HEK293 (cell line): Measurements from ENCODE around the gene TSTD1.

ENCODE experiments used
- CTCF ChIA-PET: fragments of 350-600 bp; formaldehyde crosslinking; extraction: SDS; loops from one replicate; lab custom pipeline; 2021; ENCODE audit warnings: antibody characterized with exemption; lab: Yijun Ruan, JAX
- POLR2A ChIA-PET: fragments of 300-600 bp; formaldehyde crosslinking; extraction: SDS; loops from one replicate; lab custom pipeline; 2020; ENCODE audit warnings: antibody characterized with exemption, inconsistent platforms; lab: Yijun Ruan, JAX
- H3K27ac ChIP-seq: fragments of 200-500 bp; sonication (Bioruptor generic); 2 replicates; pipeline ENCODE4 v1.5.1; 2014; ENCODE audit warnings: low read depth, low read length, control low read depth, inconsistent platforms; ENCODE audit errors: extremely low read depth
- H3K36me3 ChIP-seq, 2 experiments: fragments of 200-500 bp in 1 of 2; sonication (Bioruptor generic) in 1 of 2; 1 replicate in 1 of 2; 2 replicates in 1 of 2; pipeline ENCODE4 v1.5.1; 2014 to 2017; ENCODE audit warnings: inconsistent platforms in 2 of 2, low read length in 2 of 2; ENCODE audit not compliant: control insufficient read depth in 2 of 2, insufficient read depth in 1 of 2
- H3K4me1 ChIP-seq: fragments of 200-500 bp; sonication (Bioruptor generic); 2 replicates; pipeline ENCODE4 v1.5.1; 2014; ENCODE audit warnings: mild to moderate bottlenecking, low read length, inconsistent platforms; ENCODE audit not compliant: control insufficient read depth, insufficient read depth
- H3K4me3 ChIP-seq: 2 replicates; pipeline ENCODE4 v1.5.1; 2011; ENCODE audit warnings: low read depth, mild to moderate bottlenecking, control low read depth, low read length, moderate library complexity
- H3K9me3 ChIP-seq: fragments of 200-500 bp; sonication (Bioruptor generic); 2 replicates; pipeline ENCODE4 v1.5.1; 2014; ENCODE audit warnings: low read depth, low read length, inconsistent platforms; ENCODE audit not compliant: control insufficient read depth, insufficient read depth
- BCL6B ChIP-seq: fragments of 450-650 bp; formaldehyde crosslinking; IDR thresholded peaks from 2 replicates; pipeline ENCODE4 v1.5.1; 2017; ENCODE audit warnings: missing biosample characterization, missing genetic modification characterization
- CTCF ChIP-seq: fragments of 450-650 bp; formaldehyde crosslinking; IDR thresholded peaks from 2 replicates; pipeline ENCODE4 v1.5.1; 2016; ENCODE audit warnings: missing biosample characterization, missing genetic modification characterization
- HOXC10 ChIP-seq: sonication (generic); formaldehyde crosslinking; IDR thresholded peaks from 2 replicates; pipeline ENCODE4 v1.8.1; 2023; ENCODE audit warnings: mild to moderate bottlenecking, missing genetic modification reagents
- OSR2 ChIP-seq: fragments of 450-650 bp; formaldehyde crosslinking; IDR thresholded peaks from 2 replicates; pipeline ENCODE4 v1.5.1; 2016; ENCODE audit warnings: missing biosample characterization, missing genetic modification characterization
- SP2 ChIP-seq: fragments of 450-650 bp; formaldehyde crosslinking; IDR thresholded peaks from 2 replicates; pipeline ENCODE4 v1.5.1; 2016; ENCODE audit warnings: missing biosample characterization, missing genetic modification characterization
- ZFP41 ChIP-seq: fragments of 450-650 bp; formaldehyde crosslinking; IDR thresholded peaks from 2 replicates; pipeline ENCODE4 v1.5.1; 2016; ENCODE audit warnings: missing biosample characterization, missing genetic modification characterization, borderline replicate concordance
- ZNF138 ChIP-seq: fragments of 450-650 bp; formaldehyde crosslinking; IDR thresholded peaks from 2 replicates; pipeline ENCODE4 v1.5.1; 2016; ENCODE audit warnings: missing biosample characterization, missing genetic modification characterization, borderline replicate concordance
- ZNF18 ChIP-seq: fragments of 450-650 bp; formaldehyde crosslinking; IDR thresholded peaks from 2 replicates; pipeline ENCODE4 v1.5.1; 2016; ENCODE audit warnings: missing biosample characterization, missing genetic modification characterization
- ZNF266 ChIP-seq: fragments of 450-650 bp; formaldehyde crosslinking; IDR thresholded peaks from 2 replicates; pipeline ENCODE4 v1.5.1; 2016; ENCODE audit warnings: missing biosample characterization, missing genetic modification characterization, low read depth
- ZNF274 ChIP-seq, 2 experiments: fragments of 200-500 bp in 1 of 2; fragments of 450-650 bp in 1 of 2; sonication (Bioruptor generic) in 1 of 2; formaldehyde crosslinking in 1 of 2; IDR thresholded peaks; 2 replicates each; pipeline versions ENCODE4 v1.5.1 to v1.6.1; 2014 to 2016; ENCODE audit warnings: borderline replicate concordance in 1 of 2, inconsistent platforms in 1 of 2, low read length in 1 of 2, missing biosample characterization in 1 of 2, missing genetic modification characterization in 1 of 2
- ZNF324 ChIP-seq: fragments of 450-650 bp; formaldehyde crosslinking; IDR thresholded peaks from 2 replicates; pipeline ENCODE4 v1.5.1; 2016; ENCODE audit warnings: missing biosample characterization, missing genetic modification characterization
- ZNF362 ChIP-seq: fragments of 450-650 bp; formaldehyde crosslinking; IDR thresholded peaks from 2 replicates; pipeline ENCODE4 v1.5.1; 2016; ENCODE audit warnings: missing biosample characterization, missing genetic modification characterization
- ZNF449 ChIP-seq: fragments of 450-650 bp; formaldehyde crosslinking; IDR thresholded peaks from 2 replicates; pipeline ENCODE4 v1.5.1; 2017; ENCODE audit warnings: missing biosample characterization, mild to moderate bottlenecking, missing genetic modification characterization, moderate library complexity
- ZNF473 ChIP-seq: fragments of 450-650 bp; formaldehyde crosslinking; IDR thresholded peaks from 2 replicates; pipeline ENCODE4 v1.5.1; 2017; ENCODE audit warnings: missing biosample characterization, missing genetic modification characterization
- ZNF555 ChIP-seq: fragments of 450-650 bp; formaldehyde crosslinking; conservative IDR thresholded peaks from 2 replicates; pipeline ENCODE4 v1.5.1; 2017; ENCODE audit warnings: missing biosample characterization, mild to moderate bottlenecking, missing genetic modification characterization, inconsistent platforms
- ZNF580 ChIP-seq: fragments of 450-650 bp; formaldehyde crosslinking; IDR thresholded peaks from 2 replicates; pipeline ENCODE4 v1.5.1; 2016; ENCODE audit warnings: missing biosample characterization, missing genetic modification characterization
- ZNF670 ChIP-seq: fragments of 450-650 bp; formaldehyde crosslinking; IDR thresholded peaks from 2 replicates; pipeline ENCODE4 v1.5.1; 2016; ENCODE audit warnings: missing biosample characterization, missing genetic modification characterization, low read depth
- ZSCAN23 ChIP-seq: fragments of 450-650 bp; formaldehyde crosslinking; IDR thresholded peaks from 2 replicates; pipeline ENCODE4 v1.5.1; 2016; ENCODE audit warnings: missing biosample characterization, missing genetic modification characterization

The TSTD1 gene

GRCh38 chr1:161046605-161047228 lies 8.0 kb upstream of the TSTD1 start:
- 0 out of 2 replicates have a peak, but pooled peaks cover 4% of the 10 kb centered on the region for H3K4me1 ChIP-seq
- no peak overlapping the region for H3K4me3 ChIP-seq
- TF ChIP-seq SP2 (tag by site-specific recombination) (no peak), OSR2 (tag by site-specific recombination) (no peak), ZNF473 (tag by site-specific recombination) (no peak), ZNF324 (tag by site-specific recombination) (no peak), ZNF266 (tag by site-specific recombination) (no peak), CTCF (tag by site-specific recombination) (no peak), ZNF555 (tag by site-specific recombination) (no peak), ZNF18 (tag by site-specific recombination) (no peak), ZNF362 (tag by site-specific recombination) (no peak), ZNF274 (IDR thresholded peaks at IDR 0.05; ENCODE audit: low read length) (no peak), ZNF274 (tag by site-specific recombination; IDR thresholded peaks at IDR 0.05; ENCODE audit: borderline replicate concordance) (no peak), ZNF670 (tag by site-specific recombination) (no peak), BCL6B (tag by site-specific recombination) (no peak), ZSCAN23 (tag by site-specific recombination) (no peak), ZFP41 (no peak), HOXC10 (CRISPR knock-in tag) (no peak), ZNF580 (tag by site-specific recombination) (no peak), ZNF449 (no peak), ZNF138 (tag by site-specific recombination) (no peak)
- H3K9me3 ChIP-seq: no peaks in the 10 kb centered on the region
- ChIA-PET CTCF (interaction anchor here (0.6 to 4.6 kb wide), 11 partner anchors 9 to 269 kb away, joined by 3 to 27 read pairs (median 4); partner anchors contain the start of genes F11R, ITLN2 and KLHDC9), POLR2A (interaction anchor here (1.9 to 2.4 kb wide), 3 partner anchors 26 to 51 kb away, joined by 10 to 50 read pairs (median 14); partner anchors contain the start of genes F11R and KLHDC9)
- no peak overlapping the region; the same call in 1 of the 2 replicates for H3K27ac ChIP-seq
- peaks cover 0 to 17% of the 10 kb centered on the region in 2 experiments; a peak in 1 of 3 replicates for H3K36me3 ChIP-seq
